HG02623 (cell line): ENCODE measurements around the gene NUMB.

Experiments
- ATAC-seq: cut with Tn5 transposase; IDR thresholded peaks from one replicate; pipeline ENCODE4 v1.9.1; 2021; ENCODE audit warnings: moderate library complexity; ENCODE audit not compliant: unreplicated experiment

NUMB gene

GRCh38 chr14:73465823-73466532, 7.6 kb upstream of the NUMB start:
- ATAC-seq = no peak

- no peak for ATAC-seq
Observed at GRCh38 chr14:73463411-73463810, 5.1 kb upstream of the NUMB start.

GRCh38 chr14:73462815-73463214, 4.5 kb upstream of the NUMB start:
- no peak for ATAC-seq

GRCh38 chr14:73462048-73462715, 3.8 kb upstream of the NUMB start:
- no peak for ATAC-seq

GRCh38 chr14:73461478-73462047, 3.2 kb upstream of the NUMB start:
- ATAC-seq = no peak

- no peak for ATAC-seq
Observed at GRCh38 chr14:73460691-73461127, 2.4 kb upstream of the NUMB start.

GRCh38 chr14:73459959-73460358, 1.6 kb upstream of the NUMB start:
- ATAC-seq = no peak

GRCh38 chr14:73457924-73458182, 493 bp downstream of the NUMB start:
- ATAC-seq = no peak

- no peak for ATAC-seq
Observed at GRCh38 chr14:73457041-73457923, 1.1 kb downstream of the NUMB start.

GRCh38 chr14:73455294-73455693, 3.1 kb downstream of the NUMB start:
- no peak for ATAC-seq

GRCh38 chr14:73452341-73453186, 5.8 kb downstream of the NUMB start:
- no peak for ATAC-seq

- no peak for ATAC-seq
Observed at GRCh38 chr14:73443758-73444157, 14.6 kb downstream of the NUMB start.

- ATAC-seq = no peak
Observed at GRCh38 chr14:73441286-73441685, 17.1 kb downstream of the NUMB start.

- no peak for ATAC-seq
Observed at GRCh38 chr14:73438993-73439392, 19.4 kb downstream of the NUMB start.

- no peak for ATAC-seq
Observed at GRCh38 chr14:73437206-73437605, 21.1 kb downstream of the NUMB start.

- no peak for ATAC-seq
Observed at GRCh38 chr14:73432124-73432523, 26.2 kb downstream of the NUMB start.

GRCh38 chr14:73428353-73428824, 30.0 kb downstream of the NUMB start:
- no peak for ATAC-seq

- no peak for ATAC-seq
Observed at GRCh38 chr14:73427516-73428264, 30.7 kb downstream of the NUMB start.

- ATAC-seq = no peak
Observed at GRCh38 chr14:73426877-73427276, 31.5 kb downstream of the NUMB start.

GRCh38 chr14:73424453-73424852, 33.9 kb downstream of the NUMB start:
- no peak for ATAC-seq
